GM18858 (cell line): Measurements from ENCODE around the gene DCC.

Experiments used
- ATAC-seq: cut with Tn5 transposase; IDR thresholded peaks from one replicate; pipeline ENCODE4 v1.9.1; 2021; ENCODE audit not compliant: unreplicated experiment

DCC gene

GRCh38 chr18:53324353-53324752 lies 984.4 kb downstream of the DCC start:
- no peak for ATAC-seq

- no peak for ATAC-seq
Measured at GRCh38 chr18:53360501-53361443, 1020.8 kb downstream of the DCC start.

GRCh38 chr18:53375621-53376020 lies 1035.6 kb downstream of the DCC start:
- ATAC-seq = no peak

GRCh38 chr18:53380063-53380639 lies 1040.2 kb downstream of the DCC start:
- ATAC-seq = peak; percentile 80

- ATAC-seq = no peak
Measured at GRCh38 chr18:53382870-53383269, 1042.9 kb downstream of the DCC start.

GRCh38 chr18:53385889-53386288 lies 1045.9 kb downstream of the DCC start:
- no peak for ATAC-seq

GRCh38 chr18:53387581-53387980 lies 1047.6 kb downstream of the DCC start:
- no peak for ATAC-seq

- ATAC-seq = no peak
Measured at GRCh38 chr18:53402670-53403069, 1062.7 kb downstream of the DCC start.

GRCh38 chr18:53408271-53408670 lies 1068.3 kb downstream of the DCC start:
- no peak for ATAC-seq

- ATAC-seq = no peak
Measured at GRCh38 chr18:53411511-53411910, 1071.5 kb downstream of the DCC start.

- no peak for ATAC-seq
Measured at GRCh38 chr18:53417003-53417402, 1077.0 kb downstream of the DCC start.

GRCh38 chr18:53421869-53422268 lies 1081.9 kb downstream of the DCC start:
- ATAC-seq = no peak

GRCh38 chr18:53422896-53423295 lies 1082.9 kb downstream of the DCC start:
- no peak for ATAC-seq

GRCh38 chr18:53426666-53427184 lies 1086.7 kb downstream of the DCC start:
- ATAC-seq = no peak

GRCh38 chr18:53441761-53442414 lies 1101.9 kb downstream of the DCC start:
- no peak for ATAC-seq

- ATAC-seq = no peak
Measured at GRCh38 chr18:53442415-53442783, 1102.4 kb downstream of the DCC start.

- no peak for ATAC-seq
Measured at GRCh38 chr18:53443336-53443735, 1103.3 kb downstream of the DCC start.

- no peak for ATAC-seq
Measured at GRCh38 chr18:53443831-53444230, 1103.8 kb downstream of the DCC start.

- ATAC-seq = no peak
Measured at GRCh38 chr18:53451902-53452301, 1111.9 kb downstream of the DCC start.

GRCh38 chr18:53457068-53457467 lies 1117.1 kb downstream of the DCC start:
- ATAC-seq = no peak

- no peak for ATAC-seq
Measured at GRCh38 chr18:53458268-53458667, 1118.3 kb downstream of the DCC start.
